Endothelial cell of umbilical vein (primary cell): ENCODE data around the gene TESK2. TPM values are rescaled to one million over a fixed set of nuclear protein-coding genes. Genes with fewer than 3 reads are reported as not detected.

ENCODE experiments used
- BruUV-seq: library from RNA; stranded (reverse); fragments of 400-500 nt; replicated peaks from 2 replicates; lab custom pipeline; 2021; lab: Mats Ljungman, UMichigan
- CTCF ChIA-PET: fragments of 300-600, 350-600 bp; sonication (Branson Sonifier 250); formaldehyde crosslinking; loops from one replicate; lab custom pipeline; 2021; ENCODE audit warnings: antibody characterized with exemption, inconsistent platforms; lab: Charles Lee
- POLR2A ChIA-PET: fragments of 300-600, 350-600 bp; sonication (Branson Sonifier 250); formaldehyde crosslinking; loops from one replicate; lab custom pipeline; 2021; ENCODE audit warnings: antibody characterized with exemption, inconsistent platforms; lab: Charles Lee
- DNase-seq: peaks from one replicate; pipeline ENCODE4 v3.0.0-alpha.2; 2011; ENCODE audit warnings: low read depth, low spot score
- FAIRE-seq: peaks from 2 replicates; lab custom pipeline; 2011; peaks lifted over from hg19 to GRCh38; lab: Jason Lieb, UNC
- H2AFZ ChIP-seq: 2 replicates; pipeline ENCODE4 v1.6.0; 2012; ENCODE audit warnings: low read depth, low read length, control low read depth, inconsistent platforms
- H3K27ac ChIP-seq: 2 replicates; pipeline ENCODE4 v1.5.1; 2011; ENCODE audit warnings: low read depth, mild to moderate bottlenecking, control low read depth, low read length, moderate library complexity; ENCODE audit not compliant: insufficient read depth
- H3K27me3 ChIP-seq, 2 experiments: 2 replicates each; pipeline versions ENCODE4 v1.6.0 to v1.6.1; 2011; ENCODE audit warnings: low read length in 2 of 2, mixed read lengths in 1 of 2; ENCODE audit not compliant: control insufficient read depth in 2 of 2, insufficient read depth in 2 of 2
- H3K36me3 ChIP-seq, 2 experiments: 2 replicates in 1 of 2; 3 replicates in 1 of 2; pipeline ENCODE4 v1.5.1; 2011; ENCODE audit warnings: low read length in 2 of 2, mild to moderate bottlenecking in 1 of 2, moderate library complexity in 1 of 2; ENCODE audit not compliant: control insufficient read depth in 2 of 2, insufficient read depth in 2 of 2; ENCODE audit errors: extremely low read depth in 1 of 2
- H3K4me1 ChIP-seq: 3 replicates; pipeline ENCODE4 v1.5.1; 2011; ENCODE audit warnings: mild to moderate bottlenecking, low read length; ENCODE audit not compliant: control insufficient read depth, insufficient read depth; ENCODE audit errors: extremely low read depth
- H3K4me2 ChIP-seq: 2 replicates; pipeline ENCODE4 v1.6.1; 2011; ENCODE audit warnings: low read length, control low read depth, mixed read lengths; ENCODE audit not compliant: insufficient read depth
- H3K4me3 ChIP-seq, 3 experiments: fragments of 200-600 bp in 1 of 3; sonication (generic), shearing (Covaris generic) in 1 of 3; replicated peaks in 1 of 3; 2 replicates each; pipeline ENCODE4 v1.5.1; 2011 to 2016; ENCODE audit warnings: control low read depth in 3 of 3, low read length in 3 of 3, mild to moderate bottlenecking in 2 of 3, inconsistent platforms in 1 of 3, low read depth in 1 of 3, moderate library complexity in 1 of 3; ENCODE audit not compliant: insufficient read depth in 1 of 3
- H3K79me2 ChIP-seq: 2 replicates; pipeline ENCODE4 v1.6.0; 2012; ENCODE audit warnings: low read length, inconsistent platforms; ENCODE audit not compliant: control insufficient read depth, insufficient read depth
- H3K9ac ChIP-seq: replicated peaks from 2 replicates; pipeline ENCODE3; 2011; ENCODE audit warnings: low read length, control low read depth; ENCODE audit not compliant: insufficient read depth; ENCODE audit errors: extremely low read depth
- H3K9me1 ChIP-seq: replicated peaks from 3 replicates; pipeline ENCODE4 v1.6.0; 2011; ENCODE audit warnings: mild to moderate bottlenecking, low read length; ENCODE audit not compliant: control insufficient read depth, insufficient read depth; ENCODE audit errors: extremely low read depth
- H3K9me3 ChIP-seq: replicated peaks from 2 replicates; pipeline ENCODE4 v1.5.1; 2012; ENCODE audit warnings: low read length, inconsistent platforms; ENCODE audit not compliant: control insufficient read depth, insufficient read depth
- H4K20me1 ChIP-seq: replicated peaks from 2 replicates; pipeline ENCODE3; 2011; ENCODE audit warnings: mild to moderate bottlenecking, low read length; ENCODE audit not compliant: control insufficient read depth, insufficient read depth; ENCODE audit errors: extremely low read depth
- CTCF ChIP-seq, 2 donors: IDR thresholded peaks; 1 replicate in 1 of 2; 2 replicates in 1 of 2; pipeline ENCODE4 v1.5.1; 2011; ENCODE audit warnings: low read length in 2 of 2, mild to moderate bottlenecking in 2 of 2, moderate library complexity in 2 of 2, control low read depth in 1 of 2, inconsistent platforms in 1 of 2, low read depth in 1 of 2; ENCODE audit not compliant: insufficient read depth in 1 of 2; ENCODE audit errors: extremely low read depth in 1 of 2
- EZH2 ChIP-seq: IDR thresholded peaks from 2 replicates; pipeline ENCODE4 v1.6.1; 2012; ENCODE audit warnings: borderline replicate concordance, low read depth, mild to moderate bottlenecking, moderate library complexity, low read length, inconsistent platforms; ENCODE audit not compliant: severe bottlenecking
- FOS ChIP-seq: IDR thresholded peaks from 2 replicates; pipeline ENCODE4 v1.6.1; 2011; ENCODE audit warnings: mild to moderate bottlenecking, low read length, moderate library complexity, borderline replicate concordance; ENCODE audit not compliant: insufficient read depth
- GATA2 ChIP-seq: IDR thresholded peaks from 2 replicates; pipeline ENCODE4 v1.7.0; 2011; ENCODE audit warnings: low read depth, mild to moderate bottlenecking, moderate library complexity, mixed read lengths, low read length; ENCODE audit not compliant: insufficient read length, insufficient read depth
- JUN ChIP-seq: IDR thresholded peaks from 2 replicates; pipeline ENCODE4 v1.6.1; 2011; ENCODE audit warnings: borderline replicate concordance, low read depth; ENCODE audit not compliant: insufficient read length, insufficient read depth
- MAX ChIP-seq: IDR thresholded peaks from 2 replicates; pipeline ENCODE4 v1.6.1; 2011; ENCODE audit not compliant: insufficient read depth, insufficient read length
- MYC ChIP-seq: IDR thresholded peaks from one replicate; pipeline ENCODE4 v1.6.1; 2011; ENCODE audit warnings: mild to moderate bottlenecking, low read depth, low read length
- POLR2A ChIP-seq: IDR thresholded peaks from 2 replicates; pipeline ENCODE4 v1.6.1; 2012; ENCODE audit warnings: low read depth, mild to moderate bottlenecking, control low read depth, low read length
- POLR2AphosphoS5 ChIP-seq: IDR thresholded peaks from 2 replicates; pipeline ENCODE4 v1.6.1; 2012; ENCODE audit warnings: low read depth, mild to moderate bottlenecking, control low read depth, low read length, moderate library complexity; ENCODE audit not compliant: insufficient read depth
- dilution Hi-C: fragments of 300-500 bp; cut with MboI; formaldehyde crosslinking; loops from one replicate; pipeline ENCODE4 v1.15.0; 2019; ENCODE audit warnings: low sequenced_read_pairs; ENCODE audit not compliant: extremely low pct_ligation_motif_present
- intact Hi-C: fragments of 100-400 bp; cut with micrococcal nuclease; formaldehyde crosslinking; loops from one replicate; pipeline ENCODE4 v1.10.0; 2022
- polyA plus RNA-seq, 4 experiments: library from polyadenylated mRNA; depleted of rRNA in 3 of 4; stranded (reverse) in 3 of 4; unstranded in 1 of 4; fragments of >200 nt; gene quantifications; 2 replicates each; pipeline versions ENCODE4 v1.2.1 to v1.2.3, GENCODE V29; 2011 to 2012; ENCODE audit warnings: missing spikeins in 1 of 4
- total RNA-seq: library from RNA; stranded (reverse); gene quantifications from 2 replicates; pipeline ENCODE4 v1.2.3, GENCODE V29; 2021

Gene TESK2
- total and polyA plus RNA-seq, 2 donors (not counting 3 experiments of a cell fraction or from before 2014, with no cell fraction given) = 2.1 to 2.6 TPM

GRCh38 chr1:45304311-45305081 lies 186.5 kb downstream of the TESK2 start:
- no peaks in the 10 kb centered on the region for H3K9me1 ChIP-seq
- no TSS peak for BruUV-seq
- DNase-seq (no peak), FAIRE-seq (no peak)
- TF ChIP-seq POLR2A = no peak
- no peak for TF ChIP-seq JUN
- TF ChIP-seq CTCF (IDR thresholded peaks at IDR 0.05; ENCODE audit: extremely low read depth in 1 of 2, insufficient read depth in 1 of 2, low read depth in 1 of 2, low read length in 2 of 2) = no peak
- no peak for TF ChIP-seq POLR2AphosphoS5
- no peak for TF ChIP-seq FOS
- TF ChIP-seq MYC = no peak
- TF ChIP-seq MAX = no peak
- no peak for TF ChIP-seq EZH2
- TF ChIP-seq GATA2 = no peak
- peak overlapping the region; percentile 49 for H3K4me2 ChIP-seq
- H3K4me3 ChIP-seq = peak overlapping the region in 2 of 3 experiments; percentile 4 to 54
- ChIA-PET CTCF (interaction anchor here (1.0 to 9.9 kb wide), 11 partner anchors 10 to 293 kb away, joined by 3 to 556 read pairs (median 4); partner anchors contain the start of genes HECTD3, MUTYH, TESK2 and TOE1), POLR2A (interaction anchor here (1.3 kb wide), 1 partner anchor 35 kb away, joined by 33 read pairs; the partner anchor contains the start of genes MUTYH and TOE1)
- H3K36me3 ChIP-seq = no peaks in the 10 kb centered on the region
- peaks cover 14% of the 10 kb centered on the region for H3K4me1 ChIP-seq
- H3K27ac ChIP-seq = peak overlapping the region; percentile 51
- peak overlapping the region; percentile 29 for H2AFZ ChIP-seq
- no peaks in the 10 kb centered on the region for H3K27me3 ChIP-seq
- peak overlapping the region; percentile 62 for H3K9ac ChIP-seq
- dilution Hi-C loops = no loop called here
- intact Hi-C loops = loop anchor here (1.0 to 5.0 kb wide), 3 partner anchors 36 to 573 kb away; partner anchors contain the start of genes MUTYH, RNU5D-1 and TOE1
- H4K20me1 ChIP-seq = no peaks in the 10 kb centered on the region
- H3K9me3 ChIP-seq = no peaks in the 10 kb centered on the region
- no peaks in the 10 kb centered on the region for H3K79me2 ChIP-seq
